Measurements from ENCODE around the gene GPRC5A.
"Not testable (repeated sequence)": the region's sequence is repeated elsewhere in the genome, so short reads cannot be mapped to it uniquely, and the experiment has no call there.

The GPRC5A gene

GRCh38 chr12:12891080-12891880 is at the start of gene GPRC5A:
GPRC5A (plus strand) TSS chr12:12891562; CDS start chr12:12908250, 16,688 bp downstream.
- no peak for DNase-seq (ENCODE audit: low read depth in 2 of 2)

GRCh38 chr12:12845794-12846243 is 45.5 kb upstream of the GPRC5A start:
- no peak for DNase-seq (ENCODE audit: low read depth in 2 of 2)

- not testable (repeated sequence) for DNase-seq (ENCODE audit: low read depth in 2 of 2)
Measured at GRCh38 chr12:12846780-12847179, 44.6 kb upstream of the GPRC5A start.

GRCh38 chr12:12853435-12853834 is 37.9 kb upstream of the GPRC5A start:
- no peak for DNase-seq (ENCODE audit: low read depth in 2 of 2)

GRCh38 chr12:12859690-12860089 is 31.7 kb upstream of the GPRC5A start:
- no peak for DNase-seq (ENCODE audit: low read depth in 2 of 2)

- DNase-seq (ENCODE audit: low read depth in 2 of 2): no peak
Measured at GRCh38 chr12:12864243-12864642, 27.1 kb upstream of the GPRC5A start.

GRCh38 chr12:12868477-12869235 is 22.7 kb upstream of the GPRC5A start:
- no peak for DNase-seq (ENCODE audit: low read depth in 2 of 2)

GRCh38 chr12:12870465-12870864 is 20.9 kb upstream of the GPRC5A start:
- DNase-seq (ENCODE audit: low read depth in 2 of 2): no peak

GRCh38 chr12:12871587-12872138 is 19.7 kb upstream of the GPRC5A start:
- DNase-seq (ENCODE audit: low read depth in 2 of 2): no peak

GRCh38 chr12:12872139-12872933 is 19.0 kb upstream of the GPRC5A start:
- DNase-seq (ENCODE audit: low read depth in 2 of 2): no peak

GRCh38 chr12:12872934-12873275 is 18.5 kb upstream of the GPRC5A start:
- no peak for DNase-seq (ENCODE audit: low read depth in 2 of 2)

GRCh38 chr12:12874029-12874428 is 17.3 kb upstream of the GPRC5A start:
- DNase-seq (ENCODE audit: low read depth in 2 of 2): no peak

GRCh38 chr12:12875301-12875700 is 16.1 kb upstream of the GPRC5A start:
- not testable (repeated sequence) for DNase-seq (ENCODE audit: low read depth in 2 of 2)

- no peak for DNase-seq (ENCODE audit: low read depth in 2 of 2)
Measured at GRCh38 chr12:12877153-12877768, 14.1 kb upstream of the GPRC5A start.

GRCh38 chr12:12877781-12878455 is 13.4 kb upstream of the GPRC5A start:
- DNase-seq (ENCODE audit: low read depth in 2 of 2): no peak

- no peak for DNase-seq (ENCODE audit: low read depth in 2 of 2)
Measured at GRCh38 chr12:12880537-12880936, 10.8 kb upstream of the GPRC5A start.

GRCh38 chr12:12881151-12881909 is 10.0 kb upstream of the GPRC5A start:
- no peak for DNase-seq (ENCODE audit: low read depth in 2 of 2)

GRCh38 chr12:12882288-12882687 is 9.1 kb upstream of the GPRC5A start:
- DNase-seq (ENCODE audit: low read depth in 2 of 2): no peak

- DNase-seq (ENCODE audit: low read depth in 2 of 2): no peak
Measured at GRCh38 chr12:12883369-12884001, 7.9 kb upstream of the GPRC5A start.
